HG03575 (cell line): ENCODE data around the gene LRRC42.

Experiments
- ATAC-seq: cut with Tn5 transposase; IDR thresholded peaks from one replicate; pipeline ENCODE4 v1.9.1; 2021; ENCODE audit not compliant: unreplicated experiment, insufficient number of reproducible peaks, low FRiP score; ENCODE audit errors: extremely low read depth

The LRRC42 gene

GRCh38 chr1:53946252-53947171, at the start of gene LRRC42:
LRRC42 (plus strand) TSS chr1:53946350; CDS start chr1:53952000, 5,650 bp downstream.
- peak; percentile 24 for ATAC-seq

- no peak for ATAC-seq
Observed at GRCh38 chr1:53896635-53897229, 49.4 kb upstream of the LRRC42 start.

GRCh38 chr1:53899206-53899628, 46.9 kb upstream of the LRRC42 start:
- ATAC-seq = no peak

- ATAC-seq = no peak
Observed at GRCh38 chr1:53899708-53900107, 46.4 kb upstream of the LRRC42 start.

GRCh38 chr1:53902235-53903138, 43.7 kb upstream of the LRRC42 start:
- no peak for ATAC-seq

GRCh38 chr1:53905509-53905908, 40.6 kb upstream of the LRRC42 start:
- no peak for ATAC-seq

- ATAC-seq = no peak
Observed at GRCh38 chr1:53906121-53906520, 40.0 kb upstream of the LRRC42 start.

GRCh38 chr1:53909946-53910345, 36.2 kb upstream of the LRRC42 start:
- no peak for ATAC-seq

GRCh38 chr1:53911442-53911841, 34.7 kb upstream of the LRRC42 start:
- no peak for ATAC-seq

GRCh38 chr1:53913352-53914033, 32.7 kb upstream of the LRRC42 start:
- no peak for ATAC-seq

GRCh38 chr1:53918343-53918742, 27.8 kb upstream of the LRRC42 start:
- ATAC-seq = no peak

GRCh38 chr1:53919675-53920066, 26.5 kb upstream of the LRRC42 start:
- ATAC-seq = no peak

GRCh38 chr1:53927376-53927881, 18.7 kb upstream of the LRRC42 start:
- ATAC-seq = no peak

GRCh38 chr1:53929246-53929960, 16.7 kb upstream of the LRRC42 start:
- no peak for ATAC-seq

GRCh38 chr1:53930932-53931331, 15.2 kb upstream of the LRRC42 start:
- ATAC-seq = no peak

GRCh38 chr1:53931523-53931922, 14.6 kb upstream of the LRRC42 start:
- ATAC-seq = no peak

GRCh38 chr1:53934170-53934765, 11.9 kb upstream of the LRRC42 start:
- ATAC-seq = no peak

GRCh38 chr1:53936430-53936829, 9.7 kb upstream of the LRRC42 start:
- ATAC-seq = no peak
